Activated CD4-positive, alpha-beta T cell treated with anti-CD3 and anti-CD28 coated beads, Interleukin-10, Interleukin-2, amounts not matched to agents 100 ng/mL and 50 ng/mL, durations not matched to agents 16 hours and 8 hours (primary cell): Measurements from ENCODE around the gene PTGIR.
A peak's percentile ranks its signal among the peaks of the same experiment; 100 is the strongest.

Experiments used
- DNase-seq: peaks from one replicate; pipeline ENCODE4 v3.0.0-alpha.2; 2020

PTGIR gene

DNA sequence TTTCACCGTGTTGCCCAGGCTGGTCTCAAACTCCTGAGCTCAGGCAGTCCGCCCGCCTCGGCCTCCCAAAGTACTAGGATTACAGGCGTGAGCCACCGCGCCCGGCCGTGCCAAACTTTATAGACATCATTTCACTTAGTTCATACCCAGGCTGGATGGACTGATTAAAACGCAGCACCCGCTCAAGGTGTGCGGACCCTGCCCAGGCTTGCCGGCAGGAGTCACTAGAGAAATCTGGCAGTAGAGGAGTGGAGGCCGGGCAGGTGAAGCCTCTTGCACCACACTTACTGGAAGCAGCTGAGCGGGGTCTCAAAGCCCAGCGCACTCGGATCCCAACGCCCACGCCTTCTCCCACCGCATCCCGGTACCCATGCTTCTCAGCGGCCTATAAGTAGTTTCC is 11.4 kb downstream of the PTGIR start:
- DNase-seq = no peak

DNA sequence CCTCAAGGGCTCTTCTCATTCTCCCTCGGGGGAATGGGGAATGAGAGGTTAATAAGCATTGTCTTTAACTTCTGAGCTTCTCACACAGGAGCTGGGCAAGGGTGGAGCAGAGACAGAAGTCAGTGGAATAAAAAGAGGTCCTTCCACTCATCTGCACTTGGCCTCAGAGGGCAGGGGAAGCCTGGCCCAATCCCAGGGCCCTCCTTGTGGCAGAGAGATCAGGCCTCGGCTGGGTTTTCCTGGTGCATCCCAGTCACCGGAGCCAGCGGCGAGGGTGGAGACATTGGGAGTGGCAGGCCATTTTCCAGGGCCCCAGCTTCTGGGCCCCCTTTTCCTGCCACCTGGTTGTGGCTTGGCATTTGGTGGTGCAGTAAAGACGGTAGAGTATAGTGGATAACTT is 13.1 kb downstream of the PTGIR start:
- DNase-seq = no peak

DNA sequence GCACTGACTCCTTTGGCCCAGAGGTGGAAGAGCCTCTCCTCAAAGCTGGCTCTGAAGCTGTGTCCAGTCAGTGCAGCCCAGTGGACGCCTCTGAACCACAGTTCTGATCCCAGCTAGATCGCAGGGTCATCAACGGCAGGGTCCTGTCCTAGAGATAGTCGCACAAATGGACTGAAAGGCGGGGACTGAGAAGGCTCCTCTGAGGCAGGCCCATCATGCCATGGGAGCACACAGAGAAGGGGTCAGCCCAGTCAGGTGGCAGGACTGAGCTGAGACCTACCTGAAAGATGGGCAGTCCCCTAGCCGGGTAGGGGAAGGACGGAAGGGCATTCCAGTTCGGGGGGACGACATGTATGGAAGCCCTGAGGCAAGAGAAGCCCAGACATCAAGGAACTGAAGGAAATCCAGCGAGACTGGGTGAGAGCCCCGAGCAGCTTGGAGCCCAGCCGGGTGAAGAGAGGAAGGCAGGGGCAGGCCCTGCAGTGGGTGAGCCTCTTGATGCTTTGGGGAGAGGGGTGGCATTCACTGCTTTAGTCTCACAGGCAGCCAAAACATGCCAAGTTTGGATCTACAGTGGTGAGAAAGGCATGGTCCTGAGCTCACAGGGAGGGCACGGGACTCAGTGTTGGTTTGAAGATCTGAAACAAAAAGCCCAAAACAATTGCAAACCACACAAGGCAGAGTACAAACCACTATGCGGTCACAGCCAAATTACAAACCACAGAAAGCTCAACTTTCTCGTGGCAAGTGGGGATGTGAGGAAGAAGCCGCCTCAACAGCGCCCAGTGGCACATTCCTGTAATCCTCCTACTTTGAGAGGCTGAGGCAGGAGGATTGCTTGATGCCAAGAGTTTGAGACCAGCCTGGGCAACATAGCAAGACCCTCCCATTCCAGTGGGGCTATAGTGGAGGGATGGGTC is 13.8 kb downstream of the PTGIR start:
- DNase-seq = peak; percentile 63

DNA sequence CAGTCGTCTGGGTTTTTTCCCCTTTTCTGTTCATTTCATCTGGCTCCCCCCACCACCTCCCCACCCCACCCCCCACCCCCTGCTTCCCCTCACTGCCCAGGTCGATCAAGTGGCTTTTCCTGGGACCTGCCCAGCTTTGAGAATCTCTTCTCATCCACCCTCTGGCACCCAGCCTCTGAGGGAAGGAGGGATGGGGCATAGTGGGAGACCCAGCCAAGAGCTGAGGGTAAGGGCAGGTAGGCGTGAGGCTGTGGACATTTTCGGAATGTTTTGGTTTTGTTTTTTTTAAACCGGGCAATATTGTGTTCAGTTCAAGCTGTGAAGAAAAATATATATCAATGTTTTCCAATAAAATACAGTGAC is 14.5 kb downstream of the PTGIR start:
- no peak for DNase-seq

DNA sequence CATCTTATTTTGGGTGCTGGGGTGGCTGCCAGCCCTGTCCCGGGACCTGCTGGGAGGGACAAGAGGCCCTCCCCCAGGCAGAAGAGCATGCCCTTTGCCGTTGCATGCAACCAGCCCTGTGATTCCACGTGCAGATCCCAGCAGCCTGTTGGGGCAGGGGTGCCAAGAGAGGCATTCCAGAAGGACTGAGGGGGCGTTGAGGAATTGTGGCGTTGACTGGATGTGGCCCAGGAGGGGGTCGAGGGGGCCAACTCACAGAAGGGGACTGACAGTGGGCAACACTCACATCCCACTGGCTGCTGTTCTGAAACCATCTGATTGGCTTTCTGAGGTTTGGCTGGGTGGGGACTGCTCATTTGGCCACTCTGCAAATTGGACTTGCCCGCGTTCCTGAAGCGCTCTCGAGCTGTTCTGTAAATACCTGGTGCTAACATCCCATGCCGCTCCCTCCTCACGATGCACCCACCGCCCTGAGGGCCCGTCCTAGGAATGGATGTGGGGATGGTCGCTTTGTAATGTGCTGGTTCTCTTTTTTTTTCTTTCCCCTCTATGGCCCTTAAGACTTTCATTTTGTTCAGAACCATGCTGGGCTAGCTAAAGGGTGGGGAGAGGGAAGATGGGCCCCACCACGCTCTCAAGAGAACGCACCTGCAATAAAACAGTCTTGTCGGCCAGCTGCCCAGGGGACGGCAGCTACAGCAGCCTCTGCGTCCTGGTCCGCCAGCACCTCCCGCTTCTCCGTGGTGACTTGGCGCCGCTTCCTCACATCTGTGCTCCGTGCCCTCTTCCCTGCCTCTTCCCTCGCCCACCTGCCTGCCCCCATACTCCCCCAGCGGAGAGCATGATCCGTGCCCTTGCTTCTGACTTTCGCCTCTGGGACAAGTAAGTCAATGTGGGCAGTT is 15.1 kb downstream of the PTGIR start:
- no peak for DNase-seq

DNA sequence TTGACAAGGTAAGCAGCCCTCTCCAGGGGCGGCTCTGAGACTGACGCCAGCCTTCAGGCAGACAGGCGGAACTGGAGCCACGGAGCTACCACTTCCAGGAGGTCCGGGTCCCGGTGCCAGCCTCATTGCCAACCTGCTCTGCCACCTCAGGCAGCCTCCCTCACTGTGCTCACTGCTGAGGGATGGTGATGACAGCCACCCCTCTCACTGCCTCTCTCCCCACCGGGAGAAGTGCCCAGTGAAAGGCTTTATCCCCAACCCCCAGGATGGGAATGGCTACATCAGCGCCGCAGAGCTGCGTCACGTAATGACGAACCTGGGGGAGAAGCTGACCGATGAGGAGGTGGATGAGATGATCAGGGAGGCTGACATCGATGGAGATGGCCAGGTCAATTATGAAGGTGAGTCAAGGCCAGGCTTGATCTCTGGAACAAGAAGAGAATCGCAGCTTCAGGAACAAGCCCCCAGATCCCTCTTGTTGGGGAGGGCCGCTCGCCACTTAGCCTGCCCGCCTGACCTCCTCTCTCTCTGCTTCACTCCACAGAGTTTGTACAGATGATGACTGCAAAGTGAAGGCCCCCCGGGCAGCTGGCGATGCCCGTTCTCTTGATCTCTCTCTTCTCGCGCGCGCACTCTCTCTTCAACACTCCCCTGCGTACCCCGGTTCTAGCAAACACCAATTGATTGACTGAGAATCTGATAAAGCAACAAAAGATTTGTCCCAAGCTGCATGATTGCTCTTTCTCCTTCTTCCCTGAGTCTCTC is 16.1 kb downstream of the PTGIR start:
- no peak for DNase-seq

DNA sequence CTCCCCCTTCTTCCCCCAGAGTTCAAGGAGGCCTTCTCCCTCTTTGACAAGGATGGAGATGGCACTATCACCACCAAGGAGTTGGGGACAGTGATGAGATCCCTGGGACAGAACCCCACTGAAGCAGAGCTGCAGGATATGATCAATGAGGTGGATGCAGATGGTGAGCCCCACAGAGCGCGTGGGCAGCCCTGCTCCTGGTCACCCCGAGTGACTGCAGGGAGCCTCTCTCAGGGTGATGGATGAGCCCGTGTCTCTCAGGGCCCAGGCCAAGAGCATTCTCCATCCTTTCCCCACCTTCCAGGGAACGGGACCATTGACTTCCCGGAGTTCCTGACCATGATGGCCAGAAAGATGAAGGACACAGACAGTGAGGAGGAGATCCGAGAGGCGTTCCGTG is 16.7 kb downstream of the PTGIR start:
- DNase-seq = no peak

DNA sequence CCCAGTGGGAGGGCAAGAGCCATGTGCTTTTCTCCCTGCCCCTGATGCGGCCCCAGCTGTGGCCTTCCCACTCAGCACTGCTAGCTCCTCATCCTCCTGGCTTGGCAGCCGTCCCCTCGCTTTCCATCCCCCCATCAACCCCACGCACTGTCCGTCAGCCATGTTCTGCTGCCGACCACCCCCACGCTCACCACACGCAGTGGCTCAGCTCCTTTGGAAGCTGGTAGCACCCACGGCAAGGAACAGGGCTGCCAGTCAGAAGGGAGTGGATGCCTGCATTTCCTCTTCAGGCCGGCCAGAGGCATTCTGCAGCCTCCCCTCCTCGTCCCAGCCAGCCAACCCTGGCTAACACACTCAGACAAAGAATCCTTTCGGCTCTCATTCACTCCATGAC is 17.4 kb downstream of the PTGIR start:
- DNase-seq = no peak

DNA sequence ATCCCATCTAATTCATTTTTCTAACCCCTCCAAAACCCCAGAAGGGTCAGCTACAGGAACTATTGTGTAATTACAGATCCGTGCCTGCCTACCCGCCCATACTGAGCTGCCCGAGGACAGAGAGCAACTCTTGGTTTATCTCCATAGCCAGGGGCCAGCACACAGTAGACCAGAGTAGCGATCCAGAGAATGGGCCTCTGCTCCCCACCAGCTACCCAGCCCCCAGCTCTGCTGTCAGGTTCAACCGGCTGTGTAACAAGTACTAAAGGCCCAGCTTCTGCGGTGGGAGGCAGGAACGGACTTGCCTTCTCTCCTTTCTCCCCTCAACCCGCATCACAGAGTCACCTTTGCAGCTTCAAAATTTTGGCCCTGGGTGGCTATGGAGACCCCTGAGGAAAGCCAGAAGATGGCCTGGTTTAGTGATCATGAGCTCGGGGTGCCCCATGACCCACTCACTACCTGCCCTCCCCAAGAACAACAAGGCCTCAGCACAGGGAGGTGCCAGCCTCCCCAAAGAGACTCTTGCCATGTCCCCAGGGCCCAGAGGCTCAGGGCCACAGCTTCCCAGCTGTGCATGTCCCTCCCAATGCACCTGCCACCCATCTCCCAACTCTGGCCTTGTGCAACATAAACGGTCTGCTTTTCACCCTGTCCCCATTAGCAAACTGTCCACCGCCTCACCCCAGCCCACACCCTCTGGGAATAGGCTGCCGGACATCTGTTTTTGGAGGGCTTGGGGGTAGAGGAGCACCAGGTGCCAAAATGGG is 18.0 kb downstream of the PTGIR start:
- no peak for DNase-seq

DNA sequence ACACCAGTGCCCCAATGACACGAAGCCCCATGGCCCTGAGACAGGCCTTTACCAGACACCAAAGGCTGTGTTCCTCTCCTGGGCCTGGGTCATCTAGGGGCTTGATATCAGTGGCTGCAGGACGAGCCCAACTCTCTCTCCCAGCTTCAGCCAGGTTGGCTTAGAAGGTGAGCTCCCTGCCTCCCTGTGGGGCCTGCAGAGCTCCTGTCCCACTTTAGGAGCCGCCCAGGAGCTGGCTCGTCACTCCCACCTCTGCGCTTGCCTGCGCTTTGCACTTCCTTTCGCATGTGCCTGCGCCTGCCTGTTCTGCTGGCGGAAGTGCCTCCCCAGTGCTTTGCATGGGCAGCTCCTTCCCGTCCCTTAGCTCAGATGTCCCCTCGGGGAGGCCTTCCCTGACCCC is 18.9 kb downstream of the PTGIR start:
- no peak for DNase-seq

DNA sequence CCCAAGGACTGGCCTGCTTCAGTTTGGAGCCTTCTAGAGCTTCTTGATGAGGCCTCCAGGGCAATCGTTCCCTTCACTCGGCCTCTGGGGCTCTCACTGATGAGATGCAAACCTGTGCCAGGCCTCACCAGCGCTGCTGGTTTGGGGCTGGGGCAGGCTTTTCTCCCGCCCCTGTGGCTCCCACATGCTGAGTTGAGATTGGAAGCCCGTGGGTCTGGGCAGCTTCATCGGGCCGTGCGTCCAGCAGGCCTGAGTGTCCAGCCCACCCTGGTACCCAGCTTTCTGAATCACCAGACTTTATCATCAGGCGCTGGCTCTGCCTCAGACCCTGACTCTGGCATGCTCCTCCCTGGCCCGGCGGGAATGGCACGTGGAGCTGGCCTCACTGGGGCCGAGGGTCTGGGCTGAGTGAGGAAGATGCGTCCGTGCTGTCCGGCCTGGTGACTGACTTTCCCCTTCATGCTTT is 19.5 kb downstream of the PTGIR start:
- no peak for DNase-seq

DNA sequence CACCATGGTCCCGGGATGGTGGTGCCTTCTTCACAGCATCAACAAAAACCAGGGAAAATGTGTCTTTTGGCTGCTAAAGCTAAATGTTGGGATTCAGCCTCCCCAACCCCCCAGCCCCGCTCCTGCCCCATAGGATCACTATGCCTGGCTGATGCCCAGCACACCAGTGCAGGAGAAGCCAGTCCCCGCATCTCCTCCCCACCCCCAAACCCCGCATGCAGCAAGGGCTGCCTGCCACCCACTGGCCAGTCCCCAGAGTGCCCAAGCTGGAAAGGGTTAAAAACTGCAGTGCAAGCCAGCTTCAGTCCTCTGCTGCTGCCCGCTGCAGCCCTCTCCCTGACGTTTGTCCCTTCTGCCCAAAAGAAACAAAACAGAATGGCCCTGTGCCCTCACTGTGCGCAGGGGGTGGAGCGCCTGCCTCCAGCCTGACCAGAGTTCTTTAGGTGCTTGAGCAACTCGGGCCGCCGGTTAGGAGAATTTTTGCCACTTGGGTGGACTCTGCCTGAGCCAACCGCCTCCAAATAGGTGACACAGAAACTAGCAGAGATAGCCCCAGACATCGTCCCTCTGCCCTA is 20.0 kb downstream of the PTGIR start:
- no peak for DNase-seq

DNA sequence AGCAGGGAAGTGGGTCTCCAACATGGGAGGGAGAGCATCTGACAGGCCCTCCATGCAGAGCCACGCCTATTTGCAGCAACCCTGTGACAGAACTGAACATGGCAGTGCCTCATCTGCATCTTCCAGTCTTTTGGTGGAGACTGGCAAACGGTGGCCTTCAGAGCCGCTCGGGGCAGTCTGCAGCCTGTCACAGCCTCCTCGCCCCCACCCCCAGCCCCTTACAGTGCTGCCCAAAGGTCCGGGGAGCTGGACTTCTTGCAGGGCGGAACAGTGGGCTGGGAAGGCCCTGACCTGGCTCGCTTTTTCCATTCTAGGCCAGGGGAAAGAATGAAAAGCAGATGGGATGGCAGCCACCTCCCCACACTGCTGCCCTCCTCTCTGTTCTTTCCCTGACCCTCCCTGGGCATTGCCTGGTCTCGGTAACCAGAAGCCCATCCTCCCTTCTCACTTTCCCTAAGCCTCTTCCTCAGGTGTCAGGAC is 21.1 kb downstream of the PTGIR start:
- DNase-seq = no peak

DNA sequence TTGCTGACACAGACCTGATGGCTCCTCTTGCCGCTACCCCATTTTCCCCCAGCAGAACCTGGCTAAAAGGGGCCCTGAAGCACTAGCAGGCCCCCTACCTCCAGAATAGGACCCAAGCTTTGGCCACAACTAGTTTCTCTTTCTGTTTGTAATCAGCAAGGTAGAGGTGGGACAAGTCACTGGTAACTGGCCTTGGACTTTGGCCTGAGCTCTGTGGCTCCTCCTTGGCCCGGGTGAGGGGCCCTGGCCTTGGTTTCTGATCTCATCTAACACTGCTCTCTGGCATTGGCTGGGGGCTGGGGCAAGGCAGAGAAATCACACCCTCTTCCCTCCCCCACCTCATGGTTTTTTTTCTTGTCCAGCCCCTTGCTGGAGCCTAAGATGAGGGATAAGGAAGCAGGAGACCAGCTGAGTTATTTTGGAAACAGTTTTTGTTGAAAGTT is 21.7 kb downstream of the PTGIR start:
- no peak for DNase-seq

DNA sequence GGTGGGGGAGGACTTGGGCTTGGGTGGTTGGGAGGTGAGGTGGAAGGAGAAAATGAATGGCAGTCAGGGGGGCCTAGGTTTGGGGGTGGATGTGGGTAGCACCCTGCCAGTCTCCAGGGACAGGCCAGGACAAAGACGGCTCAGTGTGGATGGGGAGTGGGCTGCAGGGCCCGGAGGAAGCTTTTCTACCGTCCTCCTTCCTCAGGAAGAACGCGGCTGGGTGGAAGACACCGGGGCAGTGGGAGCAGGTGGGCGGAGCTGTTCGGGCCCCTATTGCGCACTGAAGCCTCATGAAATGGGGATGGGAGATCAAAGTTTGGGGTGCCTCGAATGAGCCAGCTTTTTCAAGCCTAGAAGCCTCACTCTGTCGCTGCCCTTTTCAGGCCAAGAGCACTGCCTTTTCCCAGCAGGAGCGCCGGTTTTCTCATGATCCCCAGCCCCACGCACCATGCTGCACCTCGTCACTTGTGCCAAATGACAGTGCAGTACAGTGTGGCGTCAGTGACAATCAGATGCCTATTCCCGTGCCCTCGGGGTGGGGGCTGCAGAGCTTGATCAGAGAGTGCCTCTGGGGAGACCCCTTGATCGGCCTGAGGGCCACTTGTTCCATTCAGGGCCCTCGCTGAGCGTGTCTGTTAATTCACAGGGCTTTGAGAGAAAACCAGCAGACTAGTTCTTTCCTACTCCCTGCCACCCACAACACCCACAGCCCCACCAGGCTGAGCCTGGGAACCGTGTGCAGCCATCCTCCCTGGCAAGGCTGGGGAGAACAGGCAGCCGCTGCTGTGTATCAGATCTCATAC is 22.3 kb downstream of the PTGIR start:
- DNase-seq = peak; percentile 53

DNA sequence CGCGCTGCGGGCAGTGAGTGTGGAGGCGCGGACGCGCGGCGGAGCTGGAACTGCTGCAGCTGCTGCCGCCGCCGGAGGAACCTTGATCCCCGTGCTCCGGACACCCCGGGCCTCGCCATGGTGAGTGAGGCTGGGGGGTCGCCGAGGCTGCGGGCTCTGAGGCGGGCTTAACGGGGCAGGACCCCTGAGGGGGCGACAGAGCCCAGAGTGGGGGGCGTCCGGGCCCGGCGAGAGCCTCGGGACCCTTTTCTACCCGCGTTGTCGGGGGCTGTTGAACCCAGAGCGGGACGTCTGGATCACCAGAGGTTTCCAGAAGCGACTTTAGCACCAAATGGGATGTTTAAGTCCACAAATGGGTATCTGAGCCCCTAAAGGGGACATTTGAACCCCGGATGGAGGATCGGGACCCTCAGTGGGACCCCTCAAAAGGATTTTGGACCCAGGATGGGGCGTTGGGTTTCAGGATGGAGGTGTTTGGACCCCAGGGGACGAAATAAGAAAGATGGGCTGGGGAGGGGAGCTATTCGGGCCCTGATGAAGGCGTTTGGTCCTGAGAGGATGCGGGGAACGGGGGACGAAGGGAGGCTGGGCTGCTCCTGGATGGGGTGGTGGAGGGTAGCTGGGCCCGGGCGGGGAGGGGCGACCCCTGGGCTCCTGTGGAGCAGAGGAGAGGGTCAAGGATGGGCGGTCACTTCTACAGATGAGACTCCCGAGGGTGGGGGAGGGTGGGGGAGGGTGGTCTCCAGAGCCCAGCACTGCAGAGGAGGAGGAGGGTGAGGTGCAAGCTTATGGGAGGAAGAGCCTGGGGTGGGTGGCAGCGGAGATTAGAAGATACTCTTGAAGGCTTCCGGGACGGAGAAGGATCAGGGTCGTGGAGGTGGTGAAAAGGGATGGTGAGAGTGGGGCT is 23.3 kb downstream of the PTGIR start, which contains the start of gene CALM3:
Gene CALM3, plus strand, starts transcription at position 13 of the 907 bp plus-strand sequence. Its CDS starts 105 bp downstream, at position 118.
- peak; percentile 28 for DNase-seq

DNA sequence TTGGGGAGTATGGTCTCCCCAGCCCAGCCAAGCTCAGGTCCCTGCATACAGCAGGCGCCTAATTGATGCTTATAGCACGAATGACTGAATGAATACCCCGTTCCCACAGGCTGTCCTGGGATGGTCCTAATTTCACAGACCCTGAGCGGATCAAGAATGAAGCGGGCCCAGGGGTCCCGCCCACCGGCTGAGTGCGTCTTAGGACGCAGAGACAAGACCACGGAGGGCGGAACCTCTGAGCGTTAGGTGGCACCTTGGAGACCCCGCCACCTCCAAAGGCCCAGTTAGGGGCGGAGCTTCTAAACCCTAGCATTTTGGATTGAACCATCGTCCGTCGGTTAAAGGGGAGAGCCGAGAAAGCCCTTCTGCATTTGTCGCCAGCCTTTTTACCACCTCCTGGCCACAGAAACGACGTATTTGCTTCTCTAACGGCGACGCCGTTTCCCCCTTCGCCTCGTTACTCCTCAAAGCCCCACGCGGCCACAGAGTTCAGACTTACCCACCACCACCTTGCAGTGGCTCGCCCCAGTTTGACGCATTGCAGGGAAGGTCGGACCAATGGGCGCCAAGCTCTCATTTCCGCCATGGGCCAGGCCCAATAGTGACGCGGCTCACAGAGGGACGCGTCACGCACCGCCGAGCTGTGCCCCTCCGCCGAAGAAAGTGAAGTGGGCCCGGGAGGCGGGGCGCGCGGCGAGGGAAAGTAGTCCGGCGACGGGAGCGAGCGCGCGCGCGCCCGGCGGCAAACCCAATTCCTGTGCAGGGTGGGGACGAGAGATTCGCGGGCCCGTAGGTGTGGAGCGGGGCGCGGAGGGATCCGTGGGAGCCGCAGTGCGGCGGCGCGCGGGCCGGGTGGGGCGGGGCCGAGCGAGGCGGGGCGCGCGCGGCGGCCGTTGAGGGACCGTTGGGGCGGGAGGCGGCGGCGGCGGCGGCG is 24.2 kb downstream of the PTGIR start:
- peak; percentile 96 for DNase-seq

DNA sequence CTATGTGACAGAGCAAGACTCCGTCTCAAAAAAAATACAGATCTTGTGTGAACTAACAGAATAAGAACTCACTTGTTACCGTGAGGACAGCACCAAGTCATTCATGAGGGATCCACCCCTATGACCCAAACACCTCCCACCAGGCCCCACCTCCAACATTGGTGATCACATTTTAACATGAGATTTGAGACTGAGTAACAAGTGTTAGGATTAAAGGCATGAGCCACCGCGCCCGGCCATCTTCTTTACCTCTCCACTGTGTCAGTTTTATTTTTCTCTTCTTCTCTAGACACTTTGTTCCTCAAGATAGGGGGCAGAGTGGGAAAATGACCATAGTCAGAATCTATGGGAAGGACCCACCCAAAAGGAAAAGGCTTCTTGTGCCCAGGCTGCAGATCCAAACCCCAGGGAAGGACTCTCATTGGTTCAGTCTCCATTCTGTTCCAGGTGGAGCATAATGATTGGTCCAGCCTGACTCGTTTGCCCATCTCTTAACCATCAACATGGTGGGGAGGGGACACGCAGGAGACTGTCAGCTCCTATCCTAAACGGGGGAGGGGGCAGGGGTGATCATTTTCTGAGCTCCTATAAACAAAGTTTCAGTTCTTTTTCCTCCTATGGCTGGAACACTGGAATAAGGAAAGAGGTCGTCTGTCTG is 25.0 kb downstream of the PTGIR start:
- no peak for DNase-seq
